ENCODE measurements around the gene CDH8.

CDH8 gene

GRCh38 chr16:61798741-61799140 lies 237.5 kb downstream of the CDH8 start:
- H3K9ac ChIP-seq (ENCODE audit: low read depth, low read length, poor library complexity): no peak overlapping the region
- no peak overlapping the region for H2AFZ ChIP-seq (ENCODE audit: low read length)
- no peak overlapping the region for H3K4ac ChIP-seq (ENCODE audit: low read length)
- H3K27ac ChIP-seq (replicated peaks; ENCODE audit: low read length): no peak overlapping the region
- H3K4me3 ChIP-seq (ENCODE audit: low read length in 2 of 2): no peak overlapping the region
- no peak overlapping the region for H2BK15ac ChIP-seq (ENCODE audit: low read length)
- no peaks in the 10 kb centered on the region for H3K4me1 ChIP-seq (ENCODE audit: control insufficient read depth in 2 of 2, insufficient read depth in 1 of 2, low read depth in 1 of 2, low read length in 2 of 2)
- WGBS, 2 donors (ENCODE audit: extremely low coverage in 2 of 2, insufficient read length in 2 of 2, insufficient replicate concordance in 1 of 2): no CpG with 5 or more reads among the region's 2 CpGs
- no peak overlapping the region for H3K14ac ChIP-seq (ENCODE audit: low read length)
- H2BK12ac ChIP-seq (ENCODE audit: low read length): no peak overlapping the region
- no peak for DNase-seq (ENCODE audit: low spot score)
- no peaks in the 10 kb centered on the region for H3K79me1 ChIP-seq (ENCODE audit: low read depth, low read length)
- no peak overlapping the region for H3K23ac ChIP-seq (ENCODE audit: low read depth, low read length, poor library complexity)
- no peak overlapping the region for H2BK120ac ChIP-seq (ENCODE audit: low read depth, low read length)
- H4K91ac ChIP-seq (ENCODE audit: low read depth, low read length, poor library complexity): no peak overlapping the region
- no peaks in the 10 kb centered on the region for H3K27me3 ChIP-seq (ENCODE audit: control insufficient read depth in 3 of 3, insufficient read depth in 3 of 3, low read depth in 1 of 3, low read length in 3 of 3)
- H3K36me3 ChIP-seq (replicated peaks in 1 of 2; ENCODE audit: control insufficient read depth in 2 of 2, insufficient read depth in 2 of 2, low read length in 2 of 2): no peaks in the 10 kb centered on the region
- no peak overlapping the region for H2AK5ac ChIP-seq (ENCODE audit: low read depth, low read length)
- no peak overlapping the region for H4K8ac ChIP-seq (ENCODE audit: low read depth, low read length)
- H3K18ac ChIP-seq (ENCODE audit: low read length): no peak overlapping the region
- H2BK5ac ChIP-seq (ENCODE audit: low read length): no peak overlapping the region
- H3K4me2 ChIP-seq (ENCODE audit: insufficient read depth, low read length, poor library complexity, severe bottlenecking): no peak overlapping the region
- H3K9me3 ChIP-seq (replicated peaks in 1 of 2; ENCODE audit: control insufficient read depth in 2 of 2, insufficient read depth in 1 of 2, low read depth in 1 of 2, low read length in 2 of 2): no peaks in the 10 kb centered on the region

GRCh38 chr16:61797961-61798507 lies 238.2 kb downstream of the CDH8 start:
- Histone ChIP-seq H3K4me3 (ENCODE audit: low read length in 2 of 2) (no peak overlapping the region), H4K8ac (ENCODE audit: low read depth, low read length) (no peak overlapping the region), H2AK5ac (ENCODE audit: low read depth, low read length) (no peak overlapping the region), H3K23ac (ENCODE audit: low read depth, low read length, poor library complexity) (no peak overlapping the region), H3K18ac (ENCODE audit: low read length) (no peak overlapping the region), H2AFZ (ENCODE audit: low read length) (no peak overlapping the region), H3K4me1 (ENCODE audit: control insufficient read depth in 2 of 2, insufficient read depth in 1 of 2, low read depth in 1 of 2, low read length in 2 of 2) (no peaks in the 10 kb centered on the region), H3K36me3 (replicated peaks in 1 of 2; ENCODE audit: control insufficient read depth in 2 of 2, insufficient read depth in 2 of 2, low read length in 2 of 2) (no peaks in the 10 kb centered on the region), H3K9ac (ENCODE audit: low read depth, low read length, poor library complexity) (no peak overlapping the region), H2BK120ac (ENCODE audit: low read depth, low read length) (no peak overlapping the region), H3K79me1 (ENCODE audit: low read depth, low read length) (no peaks in the 10 kb centered on the region), H3K14ac (ENCODE audit: low read length) (no peak overlapping the region), H3K9me3 (replicated peaks in 1 of 2; ENCODE audit: control insufficient read depth in 2 of 2, insufficient read depth in 1 of 2, low read depth in 1 of 2, low read length in 2 of 2) (no peaks in the 10 kb centered on the region), H2BK12ac (ENCODE audit: low read length) (no peak overlapping the region), H2BK5ac (ENCODE audit: low read length) (no peak overlapping the region), H2BK15ac (ENCODE audit: low read length) (no peak overlapping the region), H3K4me2 (ENCODE audit: insufficient read depth, low read length, poor library complexity, severe bottlenecking) (no peak overlapping the region), H3K27ac (replicated peaks; ENCODE audit: low read length) (no peak overlapping the region), H3K4ac (ENCODE audit: low read length) (no peak overlapping the region), H4K91ac (ENCODE audit: low read depth, low read length, poor library complexity) (no peak overlapping the region), H3K27me3 (ENCODE audit: control insufficient read depth in 3 of 3, insufficient read depth in 3 of 3, low read depth in 1 of 3, low read length in 3 of 3) (no peaks in the 10 kb centered on the region)
- WGBS, 2 donors (ENCODE audit: extremely low coverage in 2 of 2, insufficient read length in 2 of 2, insufficient replicate concordance in 1 of 2): no CpG with 5 or more reads among the region's 1 CpG
- no peak for DNase-seq (ENCODE audit: low spot score)

- Histone ChIP-seq H3K79me1 (ENCODE audit: low read depth, low read length) (no peaks in the 10 kb centered on the region), H3K9me3 (replicated peaks in 1 of 2; ENCODE audit: control insufficient read depth in 2 of 2, insufficient read depth in 1 of 2, low read depth in 1 of 2, low read length in 2 of 2) (no peaks in the 10 kb centered on the region), H3K4me1 (ENCODE audit: control insufficient read depth in 2 of 2, insufficient read depth in 1 of 2, low read depth in 1 of 2, low read length in 2 of 2) (no peaks in the 10 kb centered on the region), H2BK12ac (ENCODE audit: low read length) (no peak overlapping the region), H2AFZ (ENCODE audit: low read length) (no peak overlapping the region), H2BK120ac (ENCODE audit: low read depth, low read length) (no peak overlapping the region), H4K8ac (ENCODE audit: low read depth, low read length) (no peak overlapping the region), H3K4me2 (ENCODE audit: insufficient read depth, low read length, poor library complexity, severe bottlenecking) (no peak overlapping the region), H3K27ac (replicated peaks; ENCODE audit: low read length) (no peak overlapping the region), H3K4ac (ENCODE audit: low read length) (no peak overlapping the region), H2BK15ac (ENCODE audit: low read length) (no peak overlapping the region), H2BK5ac (ENCODE audit: low read length) (no peak overlapping the region), H3K4me3 (ENCODE audit: low read length in 2 of 2) (no peak overlapping the region), H3K14ac (ENCODE audit: low read length) (no peak overlapping the region), H2AK5ac (ENCODE audit: low read depth, low read length) (no peak overlapping the region), H3K23ac (ENCODE audit: low read depth, low read length, poor library complexity) (no peak overlapping the region), H4K91ac (ENCODE audit: low read depth, low read length, poor library complexity) (no peak overlapping the region), H3K27me3 (ENCODE audit: control insufficient read depth in 3 of 3, insufficient read depth in 3 of 3, low read depth in 1 of 3, low read length in 3 of 3) (no peaks in the 10 kb centered on the region), H3K18ac (ENCODE audit: low read length) (no peak overlapping the region), H3K9ac (ENCODE audit: low read depth, low read length, poor library complexity) (no peak overlapping the region), H3K36me3 (replicated peaks in 1 of 2; ENCODE audit: control insufficient read depth in 2 of 2, insufficient read depth in 2 of 2, low read length in 2 of 2) (no peaks in the 10 kb centered on the region)
- DNase-seq (ENCODE audit: low spot score): no peak
- whole genome bisulfite sequencing, 2 donors (ENCODE audit: extremely low coverage in 2 of 2, insufficient read length in 2 of 2, insufficient replicate concordance in 1 of 2): no CpG with 5 or more reads among the region's 3 CpGs
Measured at GRCh38 chr16:61797296-61797795, 238.9 kb downstream of the CDH8 start.

GRCh38 chr16:61792194-61792909 lies 243.9 kb downstream of the CDH8 start:
- Histone ChIP-seq H2AFZ (ENCODE audit: low read length) (no peak overlapping the region), H3K23ac (ENCODE audit: low read depth, low read length, poor library complexity) (no peak overlapping the region), H2BK15ac (ENCODE audit: low read length) (no peak overlapping the region), H3K4me1 (ENCODE audit: control insufficient read depth in 2 of 2, insufficient read depth in 1 of 2, low read depth in 1 of 2, low read length in 2 of 2) (no peaks in the 10 kb centered on the region), H3K4me3 (ENCODE audit: low read length in 2 of 2) (no peak overlapping the region), H2BK5ac (ENCODE audit: low read length) (no peak overlapping the region), H3K79me1 (ENCODE audit: low read depth, low read length) (no peaks in the 10 kb centered on the region), H2BK120ac (ENCODE audit: low read depth, low read length) (no peak overlapping the region), H2BK12ac (ENCODE audit: low read length) (no peak overlapping the region), H3K4me2 (ENCODE audit: insufficient read depth, low read length, poor library complexity, severe bottlenecking) (no peak overlapping the region), H3K4ac (ENCODE audit: low read length) (no peak overlapping the region), H4K91ac (ENCODE audit: low read depth, low read length, poor library complexity) (no peak overlapping the region), H3K27me3 (ENCODE audit: control insufficient read depth in 3 of 3, insufficient read depth in 3 of 3, low read depth in 1 of 3, low read length in 3 of 3) (no peaks in the 10 kb centered on the region), H3K9me3 (replicated peaks in 1 of 2; ENCODE audit: control insufficient read depth in 2 of 2, insufficient read depth in 1 of 2, low read depth in 1 of 2, low read length in 2 of 2) (no peaks in the 10 kb centered on the region), H2AK5ac (ENCODE audit: low read depth, low read length) (no peak overlapping the region), H4K8ac (ENCODE audit: low read depth, low read length) (no peak overlapping the region), H3K18ac (ENCODE audit: low read length) (no peak overlapping the region), H3K27ac (replicated peaks; ENCODE audit: low read length) (no peak overlapping the region), H3K9ac (ENCODE audit: low read depth, low read length, poor library complexity) (no peak overlapping the region), H3K14ac (ENCODE audit: low read length) (no peak overlapping the region), H3K36me3 (replicated peaks in 1 of 2; ENCODE audit: control insufficient read depth in 2 of 2, insufficient read depth in 2 of 2, low read length in 2 of 2) (no peaks in the 10 kb centered on the region)
- WGBS, 2 donors (ENCODE audit: extremely low coverage in 2 of 2, insufficient read length in 2 of 2, insufficient replicate concordance in 1 of 2): no CpG with 5 or more reads among the region's 4 CpGs
- no peak for DNase-seq (ENCODE audit: low spot score)
